ENCODE results near the gene WASF3. TPM values are rescaled to one million over a fixed set of nuclear protein-coding genes. Genes with fewer than 3 reads are reported as not detected.

WASF3 gene
- total and polyA plus RNA-seq, 10 of the 15 experiments (the other 5 are each of a cell fraction or from before 2014, with no cell fraction given): under 0.01 to 0.10 (median 0.01) TPM; not detected in 7

DNA sequence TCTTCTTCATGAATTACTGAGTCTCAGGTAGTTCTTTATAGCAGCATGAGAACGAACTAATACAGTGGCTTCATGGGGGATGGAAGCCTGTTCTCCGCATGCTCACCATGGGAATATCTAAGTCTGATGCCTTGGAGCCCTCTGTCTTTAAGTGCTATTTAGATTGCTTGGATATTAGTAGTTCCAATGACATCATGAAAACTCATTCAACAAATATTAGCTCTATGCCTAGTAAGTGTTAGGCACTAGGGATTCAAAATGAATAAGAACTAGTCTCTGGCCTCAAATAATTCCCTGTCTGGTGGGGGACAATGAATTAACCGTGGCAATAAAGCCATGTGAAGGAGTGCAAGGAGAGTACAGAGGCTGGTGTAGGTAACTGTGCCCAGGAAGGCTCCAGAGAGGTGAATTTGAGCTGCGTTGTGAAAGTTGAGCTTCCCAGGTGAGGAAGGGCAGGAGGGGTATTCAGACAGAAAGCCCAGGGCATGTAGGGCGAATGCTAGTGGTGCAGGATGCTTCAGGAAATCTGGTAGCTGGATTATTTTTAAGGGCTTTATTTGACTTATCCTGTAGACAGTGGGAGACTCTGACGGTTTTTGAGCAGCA is 6.1 kb upstream of the WASF3 start (continued):
- TF ChIP-seq, protein P1, sequence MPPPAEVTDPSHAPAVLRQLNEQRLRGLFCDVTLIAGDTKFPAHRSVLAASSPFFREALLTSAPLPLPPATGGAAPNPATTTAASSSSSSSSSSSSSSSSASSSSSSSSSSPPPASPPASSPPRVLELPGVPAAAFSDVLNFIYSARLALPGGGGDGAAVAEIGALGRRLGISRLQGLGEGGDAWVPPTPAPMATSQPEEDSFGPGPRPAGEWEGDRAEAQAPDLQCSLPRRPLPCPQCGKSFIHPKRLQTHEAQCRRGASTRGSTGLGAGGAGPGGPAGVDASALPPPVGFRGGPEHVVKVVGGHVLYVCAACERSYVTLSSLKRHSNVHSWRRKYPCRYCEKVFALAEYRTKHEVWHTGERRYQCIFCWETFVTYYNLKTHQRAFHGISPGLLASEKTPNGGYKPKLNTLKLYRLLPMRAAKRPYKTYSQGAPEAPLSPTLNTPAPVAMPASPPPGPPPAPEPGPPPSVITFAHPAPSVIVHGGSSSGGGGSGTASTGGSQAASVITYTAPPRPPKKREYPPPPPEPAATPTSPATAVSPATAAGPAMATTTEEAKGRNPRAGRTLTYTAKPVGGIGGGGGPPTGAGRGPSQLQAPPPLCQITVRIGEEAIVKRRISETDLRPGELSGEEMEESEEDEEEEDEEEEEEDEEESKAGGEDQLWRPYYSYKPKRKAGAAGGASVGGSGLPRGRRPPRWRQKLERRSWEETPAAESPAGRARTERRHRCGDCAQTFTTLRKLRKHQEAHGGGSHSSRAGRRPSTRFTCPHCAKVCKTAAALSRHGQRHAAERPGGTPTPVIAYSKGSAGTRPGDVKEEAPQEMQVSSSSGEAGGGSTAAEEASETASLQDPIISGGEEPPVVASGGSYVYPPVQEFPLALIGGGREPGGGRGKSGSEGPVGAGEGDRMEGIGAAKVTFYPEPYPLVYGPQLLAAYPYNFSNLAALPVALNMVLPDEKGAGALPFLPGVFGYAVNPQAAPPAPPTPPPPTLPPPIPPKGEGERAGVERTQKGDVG (CRISPR knock-in tag; IDR thresholded peaks at IDR 0.05): no peak
- TF ChIP-seq PML (IDR thresholded peaks at IDR 0.05; ENCODE audit: low read length) (no peak), TBL1XR1 (IDR thresholded peaks at IDR 0.05; ENCODE audit: low read depth, low read length) (no peak), CREM (IDR thresholded peaks at IDR 0.05; ENCODE audit: low read depth) (no peak)
- TF ChIP-seq, protein P2, sequence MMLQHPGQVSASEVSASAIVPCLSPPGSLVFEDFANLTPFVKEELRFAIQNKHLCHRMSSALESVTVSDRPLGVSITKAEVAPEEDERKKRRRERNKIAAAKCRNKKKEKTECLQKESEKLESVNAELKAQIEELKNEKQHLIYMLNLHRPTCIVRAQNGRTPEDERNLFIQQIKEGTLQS (IDR thresholded peaks at IDR 0.05; ENCODE audit: borderline replicate concordance, extremely low read depth, low read depth, low read length): no peak

DNA sequence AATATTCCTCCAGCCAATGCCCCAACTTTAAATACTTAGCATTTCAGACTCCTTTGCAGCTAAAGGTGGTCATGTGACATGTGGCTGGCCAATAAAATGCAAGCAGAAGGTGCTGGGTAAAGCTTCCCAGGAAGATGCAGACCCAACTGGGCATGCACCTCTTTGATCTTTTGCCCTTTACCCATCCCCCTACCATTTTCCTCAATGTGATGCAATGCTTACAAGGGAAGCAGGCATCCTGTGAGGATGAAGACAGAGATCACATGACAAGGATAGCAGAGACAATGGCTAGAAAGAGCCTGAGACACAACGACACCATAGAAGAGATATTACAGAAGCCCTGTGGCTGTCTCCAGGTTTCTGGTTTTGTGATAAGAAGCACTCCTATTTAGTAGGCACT is 2.1 kb upstream of the WASF3 start:
- no peak overlapping the region for H2AFZ ChIP-seq (ENCODE audit: control insufficient read depth, low read depth, low read length)
- H3K27me3 ChIP-seq (replicated peaks in 1 of 2; ENCODE audit: control insufficient read depth in 2 of 2, insufficient read depth in 2 of 2, low read length in 1 of 2): peaks cover 0 to 3% of the 10 kb centered on the region in 2 experiments; a peak in 3 of 4 replicates
- CTCF ChIA-PET: no interaction called here
- H4K20me1 ChIP-seq (ENCODE audit: control insufficient read depth, insufficient read depth): no peaks in the 10 kb centered on the region
- intact Hi-C loops (cut with micrococcal nuclease; ENCODE audit: unreplicated experiment) (no loop called here), in situ Hi-C loops (cut with MboI) (no loop called here)
- H3K9me3 ChIP-seq (replicated peaks; ENCODE audit: control insufficient read depth, insufficient read depth, low read length): no peaks in the 10 kb centered on the region; the same call in 2 of the 3 replicates
- H3K79me2 ChIP-seq (ENCODE audit: control insufficient read depth, insufficient read depth, low read length): no peaks in the 10 kb centered on the region
- POLR2A ChIA-PET: no interaction called here
- WGBS (ENCODE audit: insufficient coverage, insufficient replicate concordance, low lambda C conversion rate, missing lambda C conversion rate): 33% methylated on average over 1 of the region's 1 CpG
- no peaks in the 10 kb centered on the region for H3K4me1 ChIP-seq (ENCODE audit: control insufficient read depth, insufficient read depth, low read length)
- H3K4me3 ChIP-seq: no peak overlapping the region
- RAD21 ChIA-PET (ENCODE audit: unreplicated experiment): no interaction called here
- H3K36me3 ChIP-seq (ENCODE audit: control insufficient read depth in 2 of 2, insufficient read depth in 2 of 2, low read length in 1 of 2): no peaks in the 10 kb centered on the region
- FAIRE-seq: no peak
- no peak overlapping the region for H3K4me2 ChIP-seq (ENCODE audit: control insufficient read depth, insufficient read depth)
- BruUV-seq (replicated peaks): no TSS peak
- no peak for ATAC-seq
- H3K9ac ChIP-seq (ENCODE audit: control insufficient read depth, insufficient read depth, low read length): no peak overlapping the region
- H3K27ac ChIP-seq (ENCODE audit: control insufficient read depth, insufficient read depth): no peak overlapping the region
- SMC1A ChIA-PET (ENCODE audit: uncharacterized antibody, unreplicated experiment): no interaction called here
- DNase-seq (ENCODE audit: low read depth, low spot score): no peak
- TF ChIP-seq, protein P3, sequence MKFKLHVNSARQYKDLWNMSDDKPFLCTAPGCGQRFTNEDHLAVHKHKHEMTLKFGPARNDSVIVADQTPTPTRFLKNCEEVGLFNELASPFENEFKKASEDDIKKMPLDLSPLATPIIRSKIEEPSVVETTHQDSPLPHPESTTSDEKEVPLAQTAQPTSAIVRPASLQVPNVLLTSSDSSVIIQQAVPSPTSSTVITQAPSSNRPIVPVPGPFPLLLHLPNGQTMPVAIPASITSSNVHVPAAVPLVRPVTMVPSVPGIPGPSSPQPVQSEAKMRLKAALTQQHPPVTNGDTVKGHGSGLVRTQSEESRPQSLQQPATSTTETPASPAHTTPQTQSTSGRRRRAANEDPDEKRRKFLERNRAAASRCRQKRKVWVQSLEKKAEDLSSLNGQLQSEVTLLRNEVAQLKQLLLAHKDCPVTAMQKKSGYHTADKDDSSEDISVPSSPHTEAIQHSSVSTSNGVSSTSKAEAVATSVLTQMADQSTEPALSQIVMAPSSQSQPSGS (IDR thresholded peaks at IDR 0.05; ENCODE audit: low read length): no peak
- TF ChIP-seq, protein P4, sequence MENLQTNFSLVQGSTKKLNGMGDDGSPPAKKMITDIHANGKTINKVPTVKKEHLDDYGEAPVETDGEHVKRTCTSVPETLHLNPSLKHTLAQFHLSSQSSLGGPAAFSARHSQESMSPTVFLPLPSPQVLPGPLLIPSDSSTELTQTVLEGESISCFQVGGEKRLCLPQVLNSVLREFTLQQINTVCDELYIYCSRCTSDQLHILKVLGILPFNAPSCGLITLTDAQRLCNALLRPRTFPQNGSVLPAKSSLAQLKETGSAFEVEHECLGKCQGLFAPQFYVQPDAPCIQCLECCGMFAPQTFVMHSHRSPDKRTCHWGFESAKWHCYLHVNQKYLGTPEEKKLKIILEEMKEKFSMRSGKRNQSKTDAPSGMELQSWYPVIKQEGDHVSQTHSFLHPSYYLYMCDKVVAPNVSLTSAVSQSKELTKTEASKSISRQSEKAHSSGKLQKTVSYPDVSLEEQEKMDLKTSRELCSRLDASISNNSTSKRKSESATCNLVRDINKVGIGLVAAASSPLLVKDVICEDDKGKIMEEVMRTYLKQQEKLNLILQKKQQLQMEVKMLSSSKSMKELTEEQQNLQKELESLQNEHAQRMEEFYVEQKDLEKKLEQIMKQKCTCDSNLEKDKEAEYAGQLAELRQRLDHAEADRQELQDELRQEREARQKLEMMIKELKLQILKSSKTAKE (IDR thresholded peaks at IDR 0.05; ENCODE audit: low read depth, poor library complexity, severe bottlenecking): no peak
- no peak for TF ChIP-seq TAF1 (IDR thresholded peaks at IDR 0.05; ENCODE audit: borderline replicate concordance, low read depth, low read length)
- TF ChIP-seq ZNF384 (IDR thresholded peaks at IDR 0.05; ENCODE audit: borderline replicate concordance, low read depth, low read length): no peak
- TF ChIP-seq MXI1 (IDR thresholded peaks at IDR 0.05; ENCODE audit: low read depth, low read length): no peak
- no peak for TF ChIP-seq FOXK2 (IDR thresholded peaks at IDR 0.05)
- no peak for TF ChIP-seq BACH1 (IDR thresholded peaks at IDR 0.05; ENCODE audit: borderline replicate concordance)
